T-helper 2 cell treated with Interferon-gamma antibody and Interleukin-4, amounts not matched to agents 5 μg/mL and 100 μg/mL, for 36 hours (primary cell): ENCODE results near the gene GMDS.

Source experiments
- DNase-seq: peaks from one replicate; pipeline ENCODE4 v3.0.0; 2021; ENCODE audit warnings: low spot score
- H3K27ac Mint-ChIP-seq: one replicate; pipeline ENCODE4 v1.8.0; 2021; ENCODE audit warnings: mild to moderate bottlenecking, mixed read lengths
- H3K27me3 Mint-ChIP-seq: one replicate; pipeline ENCODE4 v1.8.0; 2021; ENCODE audit warnings: low read depth, mixed read lengths
- H3K36me3 Mint-ChIP-seq: one replicate; pipeline ENCODE4 v1.8.0; 2021; ENCODE audit warnings: low read depth, mixed read lengths
- H3K4me1 Mint-ChIP-seq: one replicate; pipeline ENCODE4 v1.8.0; 2021; ENCODE audit warnings: low read depth, mixed read lengths
- H3K4me3 Mint-ChIP-seq: one replicate; pipeline ENCODE4 v1.8.0; 2022; ENCODE audit warnings: mild to moderate bottlenecking, moderate library complexity, mixed read lengths
- H3K9me3 Mint-ChIP-seq: one replicate; pipeline ENCODE4 v1.8.0; 2021; ENCODE audit warnings: mixed read lengths

Gene GMDS

GRCh38 chr6:1815827-1816452, 429.5 kb downstream of the GMDS start:
- H3K4me3 Mint-ChIP-seq, result no peak overlapping the region
- no peaks in the 10 kb centered on the region for H3K27me3 Mint-ChIP-seq
- no peaks in the 10 kb centered on the region for H3K9me3 Mint-ChIP-seq
- no peak overlapping the region for H3K27ac Mint-ChIP-seq
- H3K4me1 Mint-ChIP-seq, result no peaks in the 10 kb centered on the region
- H3K36me3 Mint-ChIP-seq, result no peaks in the 10 kb centered on the region
- DNase-seq, result no peak

GRCh38 chr6:1814279-1814678, 431.1 kb downstream of the GMDS start:
- no peaks in the 10 kb centered on the region for H3K9me3 Mint-ChIP-seq
- H3K36me3 Mint-ChIP-seq, result no peaks in the 10 kb centered on the region
- DNase-seq, result no peak
- no peaks in the 10 kb centered on the region for H3K27me3 Mint-ChIP-seq
- H3K4me1 Mint-ChIP-seq, result no peaks in the 10 kb centered on the region
- H3K27ac Mint-ChIP-seq, result no peak overlapping the region
- H3K4me3 Mint-ChIP-seq, result no peak overlapping the region

GRCh38 chr6:1812487-1812886, 432.9 kb downstream of the GMDS start:
- Mint-ChIP-seq H3K27ac (no peak overlapping the region), H3K27me3 (no peaks in the 10 kb centered on the region), H3K4me1 (no peaks in the 10 kb centered on the region), H3K9me3 (no peaks in the 10 kb centered on the region), H3K36me3 (no peaks in the 10 kb centered on the region), H3K4me3 (no peak overlapping the region)
- no peak for DNase-seq

- H3K27ac Mint-ChIP-seq, result no peak overlapping the region
- H3K36me3 Mint-ChIP-seq, result no peaks in the 10 kb centered on the region
- no peak for DNase-seq
- no peaks in the 10 kb centered on the region for H3K9me3 Mint-ChIP-seq
- H3K27me3 Mint-ChIP-seq, result no peaks in the 10 kb centered on the region
- H3K4me1 Mint-ChIP-seq, result no peaks in the 10 kb centered on the region
- no peak overlapping the region for H3K4me3 Mint-ChIP-seq
These were observed 433.4 kb downstream of the GMDS start for GRCh38 chr6:1812034-1812433.

GRCh38 chr6:1810880-1811279, 434.5 kb downstream of the GMDS start:
- H3K27ac Mint-ChIP-seq, result no peak overlapping the region
- no peak for DNase-seq
- no peaks in the 10 kb centered on the region for H3K4me1 Mint-ChIP-seq
- no peaks in the 10 kb centered on the region for H3K27me3 Mint-ChIP-seq
- no peaks in the 10 kb centered on the region for H3K9me3 Mint-ChIP-seq
- no peaks in the 10 kb centered on the region for H3K36me3 Mint-ChIP-seq
- no peak overlapping the region for H3K4me3 Mint-ChIP-seq

- no peak overlapping the region for H3K4me3 Mint-ChIP-seq
- no peak for DNase-seq
- no peaks in the 10 kb centered on the region for H3K9me3 Mint-ChIP-seq
- H3K36me3 Mint-ChIP-seq, result no peaks in the 10 kb centered on the region
- no peaks in the 10 kb centered on the region for H3K4me1 Mint-ChIP-seq
- H3K27me3 Mint-ChIP-seq, result no peaks in the 10 kb centered on the region
- H3K27ac Mint-ChIP-seq, result no peak overlapping the region
These were observed 436.0 kb downstream of the GMDS start for GRCh38 chr6:1809291-1809988.

- Mint-ChIP-seq H3K27ac (no peak overlapping the region), H3K27me3 (no peaks in the 10 kb centered on the region), H3K36me3 (no peaks in the 10 kb centered on the region), H3K9me3 (no peaks in the 10 kb centered on the region), H3K4me3 (no peak overlapping the region), H3K4me1 (no peaks in the 10 kb centered on the region)
- DNase-seq, result no peak
These were observed 438.5 kb downstream of the GMDS start for GRCh38 chr6:1806935-1807334.

GRCh38 chr6:1802491-1803395, 442.7 kb downstream of the GMDS start:
- DNase-seq, result no peak
- Mint-ChIP-seq H3K4me1 (no peaks in the 10 kb centered on the region), H3K27me3 (no peaks in the 10 kb centered on the region), H3K36me3 (no peaks in the 10 kb centered on the region), H3K9me3 (no peaks in the 10 kb centered on the region), H3K27ac (no peak overlapping the region), H3K4me3 (no peak overlapping the region)

- peaks cover 4% of the 10 kb centered on the region for H3K4me1 Mint-ChIP-seq
- DNase-seq, result no peak
- H3K36me3 Mint-ChIP-seq, result no peaks in the 10 kb centered on the region
- no peaks in the 10 kb centered on the region for H3K9me3 Mint-ChIP-seq
- H3K4me3 Mint-ChIP-seq, result no peak overlapping the region
- no peak overlapping the region for H3K27ac Mint-ChIP-seq
- no peaks in the 10 kb centered on the region for H3K27me3 Mint-ChIP-seq
These were observed 444.0 kb downstream of the GMDS start for GRCh38 chr6:1801401-1801800.

GRCh38 chr6:1800845-1801244, 444.6 kb downstream of the GMDS start:
- no peak for DNase-seq
- Mint-ChIP-seq H3K36me3 (no peaks in the 10 kb centered on the region), H3K27me3 (no peaks in the 10 kb centered on the region), H3K27ac (no peak overlapping the region), H3K9me3 (no peaks in the 10 kb centered on the region), H3K4me3 (no peak overlapping the region), H3K4me1 (peaks cover 4% of the 10 kb centered on the region)

- H3K4me1 Mint-ChIP-seq, result peaks cover 4% of the 10 kb centered on the region
- no peak overlapping the region for H3K4me3 Mint-ChIP-seq
- H3K27ac Mint-ChIP-seq, result no peak overlapping the region
- H3K9me3 Mint-ChIP-seq, result no peaks in the 10 kb centered on the region
- H3K36me3 Mint-ChIP-seq, result no peaks in the 10 kb centered on the region
- no peaks in the 10 kb centered on the region for H3K27me3 Mint-ChIP-seq
- no peak for DNase-seq
These were observed 446.5 kb downstream of the GMDS start for GRCh38 chr6:1798965-1799325.

- Mint-ChIP-seq H3K36me3 (no peaks in the 10 kb centered on the region), H3K4me1 (peaks cover 4% of the 10 kb centered on the region), H3K27ac (no peak overlapping the region), H3K4me3 (no peak overlapping the region), H3K27me3 (no peaks in the 10 kb centered on the region), H3K9me3 (no peaks in the 10 kb centered on the region)
- DNase-seq, result no peak
These were observed 447.0 kb downstream of the GMDS start for GRCh38 chr6:1798303-1798964.

- no peaks in the 10 kb centered on the region for H3K9me3 Mint-ChIP-seq
These were observed 447.6 kb downstream of the GMDS start for GRCh38 chr6:1797801-1798200.

More at GRCh38 chr6:1797801-1798200, 447.6 kb downstream of the GMDS start:
- no peak overlapping the region for H3K4me3 Mint-ChIP-seq
- no peak for DNase-seq
- no peak overlapping the region for H3K27ac Mint-ChIP-seq
- no peaks in the 10 kb centered on the region for H3K36me3 Mint-ChIP-seq
- H3K4me1 Mint-ChIP-seq, result peaks cover 4% of the 10 kb centered on the region
- no peaks in the 10 kb centered on the region for H3K27me3 Mint-ChIP-seq
